Myometrial cell (primary cell): ENCODE measurements around the gene HEPACAM. TPM values are rescaled to one million over a fixed set of nuclear protein-coding genes. Genes with fewer than 3 reads are reported as not detected.

ENCODE experiments used
- total RNA-seq: library from RNA; depleted of rRNA; stranded (reverse); fragments of >200 nt; gene quantifications from 2 replicates; pipeline ENCODE4 v1.2.3, GENCODE V29; 2015

The HEPACAM gene
- 0.29 and 0.35 TPM in 2 replicates for total RNA-seq

GRCh38 chr11:124935548-124936514 is at the start of gene HEPACAM:
Gene HEPACAM, minus strand, starts transcription at chr11:124936047. Its CDS starts 41 bp downstream, at chr11:124936006.

GRCh38 chr11:124953753-124954589 is 18.1 kb upstream of the HEPACAM start, which contains the start of gene CCDC15:
Gene CCDC15, plus strand, starts transcription at chr11:124954202. Its CDS starts 531 bp downstream, at chr11:124954733.

GRCh38 chr11:124918950-124919349 is 16.9 kb downstream of the HEPACAM start, which contains the start of gene HEPN1:
Gene HEPN1, plus strand, starts transcription at chr11:124919250.

GRCh38 chr11:124897674-124898262 is 38.1 kb downstream of the HEPACAM start, which contains the start of gene ROBO4:
Gene ROBO4, minus strand, starts transcription at chr11:124897865. Its CDS starts 70 bp downstream, at chr11:124897795.

Other genes starting within 250 kb of the HEPACAM start
- 11.5 and 18.8 TPM in 2 replicates for gene NRGN, start 196.1 kb downstream of the HEPACAM start, total RNA-seq
- gene VSIG2, start 183.8 kb downstream of the HEPACAM start, total RNA-seq: 1.6 TPM in 1 of 2 replicates, not detected in the other
- gene ESAM, start 173.8 kb downstream of the HEPACAM start, total RNA-seq: 4.8 and 6.3 TPM in 2 replicates
- 11.5 and 13.1 TPM in 2 replicates for gene MSANTD2, start 135.6 kb downstream of the HEPACAM start, total RNA-seq
- 7.4 and 23.6 TPM in 2 replicates for gene ROBO3, start 70.6 kb downstream of the HEPACAM start, total RNA-seq
- gene ROBO4, start 38.2 kb downstream of the HEPACAM start, total RNA-seq: 5.5 and 8.6 TPM in 2 replicates
- gene HEPN1, start 16.8 kb downstream of the HEPACAM start, total RNA-seq: not detected in 2 replicates
- gene CCDC15, start 18.2 kb upstream of the HEPACAM start, total RNA-seq: 1.7 and 8.0 TPM in 2 replicates
- gene SLC37A2, start 127.3 kb upstream of the HEPACAM start, total RNA-seq: 5.2 and 5.5 TPM in 2 replicates
- gene TMEM218, start 175.6 kb upstream of the HEPACAM start, total RNA-seq: 32.3 and 43.1 TPM in 2 replicates
- gene PKNOX2, start 228.7 kb upstream of the HEPACAM start, total RNA-seq: under 0.01 TPM in 1 of 2 replicates, not detected in the other